Activated naive CD8-positive, alpha-beta T cell treated with anti-CD3 and anti-CD28 coated beads, Interleukin-2, amount 10 ng/mL, durations not matched to agents 7 days and 5 days (primary cell): Measurements from ENCODE around the gene IL1RAPL2. TPM values are rescaled to one million over a fixed set of nuclear protein-coding genes. Genes with fewer than 3 reads are reported as not detected.

Experiments used
- ATAC-seq: fragments of 150-1000 bp; cut with Tn5 transposase; one replicate; pipeline ENCODE4 v1.10.0; 2021; ENCODE audit warnings: low read depth, moderate library complexity
- POLR2A ChIA-PET: fragments of 350-600 bp; sonication (Branson Sonifier 250); formaldehyde crosslinking; loops from one replicate; lab custom pipeline; 2021; ENCODE audit warnings: antibody characterized with exemption; lab: Charles Lee
- DNase-seq: peaks from one replicate; pipeline ENCODE4 v3.0.0; 2021
- H3K27ac Mint-ChIP-seq: one replicate; pipeline ENCODE4 v1.8.0; 2022; ENCODE audit warnings: mild to moderate bottlenecking, mixed read lengths
- H3K27me3 Mint-ChIP-seq: one replicate; pipeline ENCODE4 v1.8.0; 2022; ENCODE audit warnings: mild to moderate bottlenecking, moderate library complexity, mixed read lengths
- H3K36me3 Mint-ChIP-seq: one replicate; pipeline ENCODE4 v1.8.0; 2021; ENCODE audit warnings: mild to moderate bottlenecking, mixed read lengths
- H3K4me1 Mint-ChIP-seq: one replicate; pipeline ENCODE4 v1.8.0; 2021; ENCODE audit warnings: mixed read lengths
- H3K4me3 Mint-ChIP-seq: one replicate; pipeline ENCODE4 v1.8.0; 2022; ENCODE audit warnings: mild to moderate bottlenecking, moderate library complexity, mixed read lengths
- H3K9me3 Mint-ChIP-seq: one replicate; pipeline ENCODE4 v1.8.0; 2021; ENCODE audit warnings: mixed read lengths
- total RNA-seq, 2 experiments: library from RNA; stranded (reverse); gene quantifications; one replicate each; pipeline ENCODE4 v1.2.3, GENCODE V29; 2021

The IL1RAPL2 gene
- total RNA-seq, 2 experiments from 2014 or later, result not detected

DNA sequence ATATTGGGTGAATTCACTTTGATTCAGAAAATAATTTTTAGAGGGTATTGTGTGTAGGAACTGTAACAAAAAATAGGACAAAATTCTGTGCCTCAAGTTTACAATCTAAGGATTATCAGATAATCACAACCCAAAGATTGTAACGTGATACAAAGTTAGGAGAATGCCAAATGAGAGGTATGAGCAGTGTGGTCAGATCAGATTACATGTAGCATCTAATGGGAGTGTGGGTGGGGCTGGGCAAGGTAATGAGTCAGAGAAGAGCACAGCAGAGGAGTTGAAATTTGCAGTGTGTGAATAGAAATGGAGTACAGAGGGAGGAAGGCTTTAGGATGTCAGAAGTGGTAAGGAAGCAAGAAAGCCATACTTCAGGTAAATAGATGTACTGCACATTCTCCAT is 757.9 kb downstream of the IL1RAPL2 start:
- ATAC-seq (no peak), DNase-seq (no peak)
- Mint-ChIP-seq H3K4me1 (no peaks in the 10 kb centered on the region), H3K4me3 (no peak overlapping the region), H3K27ac (no peak overlapping the region), H3K9me3 (no peaks in the 10 kb centered on the region), H3K36me3 (no peaks in the 10 kb centered on the region), H3K27me3 (no peaks in the 10 kb centered on the region)
- POLR2A ChIA-PET, result no interaction called here

DNA sequence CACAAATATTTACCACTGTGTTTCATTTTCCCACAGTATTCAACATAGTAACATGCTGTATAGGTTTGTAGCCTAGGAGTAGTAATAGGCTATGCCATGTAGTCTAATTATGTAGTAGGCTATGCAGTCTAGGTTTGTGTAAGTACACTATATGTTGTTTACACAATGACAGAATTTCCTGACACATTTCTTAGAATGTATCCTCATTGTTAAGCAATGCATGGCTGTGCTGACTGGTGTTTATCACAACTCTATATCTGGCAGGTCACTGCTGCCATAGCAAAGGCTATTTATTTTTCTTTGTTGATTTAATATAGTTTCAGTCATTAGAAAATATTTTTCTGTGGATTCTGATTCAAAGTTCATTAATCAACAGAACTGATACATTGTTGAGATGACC is 762.8 kb downstream of the IL1RAPL2 start:
- Mint-ChIP-seq H3K27ac (no peak overlapping the region), H3K4me1 (no peaks in the 10 kb centered on the region), H3K4me3 (no peak overlapping the region), H3K9me3 (no peaks in the 10 kb centered on the region), H3K27me3 (no peaks in the 10 kb centered on the region), H3K36me3 (no peaks in the 10 kb centered on the region)
- POLR2A ChIA-PET, result no interaction called here
- DNase-seq (no peak), ATAC-seq (no peak)

DNA sequence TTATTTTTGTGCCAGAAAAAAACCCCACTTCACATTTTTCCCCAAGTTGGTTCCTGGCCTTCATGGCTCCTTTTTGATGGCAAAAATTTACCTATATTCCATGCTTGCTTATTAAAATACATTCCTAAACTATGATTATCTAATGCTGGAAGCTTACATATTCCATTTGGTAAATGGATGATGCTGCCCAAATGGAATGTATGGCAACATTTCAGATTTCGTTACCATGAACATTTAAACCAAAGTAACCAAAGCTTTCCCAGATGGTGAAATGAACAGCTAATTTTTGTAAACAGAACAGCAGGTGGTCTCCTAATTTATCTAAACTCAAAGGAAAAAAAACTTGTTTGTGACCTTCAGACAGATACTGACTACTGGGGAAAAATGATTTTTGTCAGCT is 765.2 kb downstream of the IL1RAPL2 start:
- ATAC-seq (no peak), DNase-seq (no peak)
- H3K27ac Mint-ChIP-seq, result no peak overlapping the region
- H3K9me3 Mint-ChIP-seq, result no peaks in the 10 kb centered on the region
- POLR2A ChIA-PET, result no interaction called here
- no peaks in the 10 kb centered on the region for H3K36me3 Mint-ChIP-seq
- H3K4me1 Mint-ChIP-seq, result no peaks in the 10 kb centered on the region
- no peaks in the 10 kb centered on the region for H3K27me3 Mint-ChIP-seq
- H3K4me3 Mint-ChIP-seq, result no peak overlapping the region

DNA sequence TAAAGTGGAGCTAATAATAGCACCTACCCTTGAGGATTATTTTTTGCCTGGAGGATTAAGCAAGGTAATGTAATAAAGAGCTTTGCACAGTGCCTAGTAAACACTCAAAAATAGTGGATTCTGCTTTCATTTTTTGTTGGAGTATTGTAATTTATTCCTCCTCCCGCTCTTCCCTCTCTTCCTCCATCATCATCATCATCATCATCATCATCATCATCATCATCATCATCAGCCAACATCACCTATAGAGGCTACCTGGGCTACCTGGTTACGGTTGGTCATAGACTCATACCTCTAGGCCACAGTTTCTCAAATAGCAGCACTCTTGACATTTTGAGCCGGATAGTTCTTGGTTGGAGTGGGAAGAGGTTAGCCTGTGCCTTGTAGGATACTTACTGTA is 781.4 kb downstream of the IL1RAPL2 start:
- Mint-ChIP-seq H3K4me1 (no peaks in the 10 kb centered on the region), H3K9me3 (no peaks in the 10 kb centered on the region)

DNA sequence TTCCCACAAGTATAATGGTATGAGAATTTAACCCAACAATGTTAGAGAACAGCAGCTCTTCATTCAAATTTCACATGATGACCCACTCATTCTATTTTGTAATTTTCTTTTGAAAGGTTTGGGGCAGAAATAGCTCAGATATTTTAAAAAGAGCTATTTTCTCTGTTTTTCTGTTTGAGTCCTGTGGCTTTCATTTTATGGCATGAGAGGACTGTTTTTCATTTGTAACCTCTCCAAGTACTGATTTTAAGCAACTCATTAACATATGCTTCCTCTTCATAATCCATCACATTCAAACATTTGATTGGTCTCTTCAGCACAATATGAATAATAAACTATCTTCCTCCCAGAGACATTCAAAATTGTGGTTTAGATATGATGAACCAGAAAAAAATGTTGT is 783.5 kb downstream of the IL1RAPL2 start:
- ATAC-seq (no peak), DNase-seq (no peak)
- Mint-ChIP-seq H3K36me3 (no peaks in the 10 kb centered on the region), H3K4me3 (no peak overlapping the region), H3K4me1 (no peaks in the 10 kb centered on the region), H3K27me3 (no peaks in the 10 kb centered on the region), H3K9me3 (no peaks in the 10 kb centered on the region), H3K27ac (no peak overlapping the region)
- POLR2A ChIA-PET, result no interaction called here

More for the DNA sequence above, 781.4 kb downstream of the IL1RAPL2 start:
- ATAC-seq, result no peak
- no peak overlapping the region for H3K4me3 Mint-ChIP-seq
- no peak for DNase-seq
- H3K36me3 Mint-ChIP-seq, result no peaks in the 10 kb centered on the region
- no peak overlapping the region for H3K27ac Mint-ChIP-seq
- no peaks in the 10 kb centered on the region for H3K27me3 Mint-ChIP-seq
- POLR2A ChIA-PET, result no interaction called here

DNA sequence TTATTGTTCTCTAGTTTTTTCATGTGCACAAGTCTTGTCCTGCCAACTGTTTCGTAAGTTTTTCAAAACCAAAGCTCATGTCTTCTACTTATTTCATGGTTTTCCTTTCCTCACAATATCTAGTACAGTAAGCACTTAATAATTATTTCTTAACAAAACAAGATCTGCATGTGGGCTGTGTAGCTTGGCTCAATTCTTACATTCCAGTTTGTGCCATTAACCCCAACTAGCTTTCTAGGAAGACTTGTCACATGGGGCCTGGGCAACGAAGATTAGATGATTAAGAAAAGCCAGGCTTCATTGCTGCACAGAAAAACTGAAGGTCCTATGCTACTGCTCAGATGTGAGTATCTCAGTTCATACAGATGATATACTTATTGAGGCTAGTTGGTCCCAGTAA is 809.8 kb downstream of the IL1RAPL2 start:
- Mint-ChIP-seq H3K36me3 (no peaks in the 10 kb centered on the region), H3K9me3 (no peaks in the 10 kb centered on the region), H3K4me1 (no peaks in the 10 kb centered on the region), H3K27ac (no peak overlapping the region), H3K4me3 (no peak overlapping the region), H3K27me3 (no peaks in the 10 kb centered on the region)
- no peak for ATAC-seq
- DNase-seq, result no peak
- POLR2A ChIA-PET, result no interaction called here

DNA sequence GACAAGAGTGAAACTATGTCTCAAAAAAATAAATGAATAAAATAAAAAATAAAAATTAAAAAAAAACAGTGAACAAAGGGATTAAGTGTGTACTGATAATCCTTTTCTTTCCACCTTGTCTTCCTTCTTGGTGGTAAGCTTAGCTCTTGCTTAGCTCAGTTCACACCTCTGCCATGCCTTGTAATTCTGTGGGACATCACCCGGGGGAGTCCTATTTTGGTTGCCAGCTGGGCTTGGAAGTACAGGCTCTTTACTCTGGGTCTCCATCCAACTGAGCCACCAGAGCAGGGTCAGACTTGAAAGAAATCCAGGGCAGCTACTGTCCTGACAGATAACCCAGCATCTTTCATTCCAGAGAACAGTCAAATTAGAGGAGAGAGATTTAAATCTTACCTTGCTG is 858.7 kb downstream of the IL1RAPL2 start:
- Mint-ChIP-seq H3K4me3 (no peak overlapping the region), H3K27me3 (no peaks in the 10 kb centered on the region), H3K27ac (no peak overlapping the region), H3K4me1 (no peaks in the 10 kb centered on the region), H3K9me3 (no peaks in the 10 kb centered on the region), H3K36me3 (no peaks in the 10 kb centered on the region)
- POLR2A ChIA-PET, result no interaction called here
- DNase-seq (no peak), ATAC-seq (no peak)

DNA sequence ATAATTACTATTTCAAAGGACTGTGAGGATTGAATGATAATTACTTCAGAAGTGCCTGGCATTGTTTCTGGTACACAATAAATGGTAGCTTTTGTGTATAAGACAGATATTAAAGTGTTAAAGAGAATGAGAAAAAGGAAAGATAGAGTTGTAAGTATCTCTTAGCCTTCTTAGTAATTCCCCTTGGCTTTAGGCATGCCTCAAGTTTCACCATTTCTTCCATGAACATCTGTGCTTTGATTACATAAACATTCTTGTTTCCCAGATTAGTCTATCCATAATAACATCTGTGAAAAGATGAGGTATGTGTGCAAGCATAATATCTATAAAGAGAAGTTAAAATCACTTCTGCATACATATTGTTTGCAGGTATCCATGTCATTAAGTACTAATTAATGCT is 885.4 kb downstream of the IL1RAPL2 start:
- Mint-ChIP-seq H3K9me3 (no peaks in the 10 kb centered on the region), H3K27me3 (no peaks in the 10 kb centered on the region), H3K36me3 (no peaks in the 10 kb centered on the region), H3K4me1 (no peaks in the 10 kb centered on the region), H3K27ac (no peak overlapping the region), H3K4me3 (no peak overlapping the region)
- ATAC-seq (no peak), DNase-seq (no peak)
- POLR2A ChIA-PET, result no interaction called here

DNA sequence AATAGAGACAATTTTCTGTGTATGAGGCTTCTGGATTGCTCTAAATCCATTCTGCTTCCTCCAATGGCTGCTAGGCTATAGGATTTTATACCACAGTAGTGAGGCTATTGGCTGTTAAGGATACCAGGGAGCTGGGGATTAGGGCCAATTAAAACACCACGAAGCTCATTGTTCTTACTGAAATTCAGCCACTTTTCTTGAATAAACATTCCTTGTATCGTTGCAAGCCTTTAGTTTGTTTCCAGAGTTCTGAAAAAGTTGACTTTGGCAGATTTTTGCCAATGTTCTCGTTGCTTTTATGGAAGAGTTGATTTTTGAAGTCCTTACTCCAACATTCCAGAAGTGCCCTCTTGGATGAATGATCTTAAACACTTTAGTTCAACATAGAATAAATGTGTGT is 892.8 kb downstream of the IL1RAPL2 start:
- no peak overlapping the region for H3K27ac Mint-ChIP-seq
- no peaks in the 10 kb centered on the region for H3K9me3 Mint-ChIP-seq
- no peaks in the 10 kb centered on the region for H3K27me3 Mint-ChIP-seq
- DNase-seq (no peak), ATAC-seq (no peak)
- no peak overlapping the region for H3K4me3 Mint-ChIP-seq
- POLR2A ChIA-PET, result no interaction called here
- H3K4me1 Mint-ChIP-seq, result no peaks in the 10 kb centered on the region
- no peaks in the 10 kb centered on the region for H3K36me3 Mint-ChIP-seq

DNA sequence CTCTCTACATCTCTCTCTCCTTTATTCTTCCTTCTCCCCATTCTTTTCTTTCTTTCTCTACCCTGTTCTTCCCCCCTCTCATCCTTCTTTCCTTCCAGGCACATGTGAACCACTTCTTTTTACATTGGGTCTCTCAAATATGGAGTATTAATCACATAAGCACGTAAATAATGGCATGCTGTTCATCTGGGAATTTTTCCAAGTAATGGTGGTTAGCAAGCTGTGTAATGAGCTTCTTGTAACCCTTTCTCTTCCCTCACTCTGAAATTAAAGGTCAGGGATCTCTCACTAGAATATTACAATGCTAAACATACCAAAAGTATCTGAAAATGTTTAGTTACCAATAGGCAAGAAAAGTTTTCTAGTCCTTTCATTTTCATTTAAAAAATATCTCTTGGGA is 894.4 kb downstream of the IL1RAPL2 start:
- Mint-ChIP-seq H3K9me3 (no peaks in the 10 kb centered on the region), H3K36me3 (no peaks in the 10 kb centered on the region)

DNA sequence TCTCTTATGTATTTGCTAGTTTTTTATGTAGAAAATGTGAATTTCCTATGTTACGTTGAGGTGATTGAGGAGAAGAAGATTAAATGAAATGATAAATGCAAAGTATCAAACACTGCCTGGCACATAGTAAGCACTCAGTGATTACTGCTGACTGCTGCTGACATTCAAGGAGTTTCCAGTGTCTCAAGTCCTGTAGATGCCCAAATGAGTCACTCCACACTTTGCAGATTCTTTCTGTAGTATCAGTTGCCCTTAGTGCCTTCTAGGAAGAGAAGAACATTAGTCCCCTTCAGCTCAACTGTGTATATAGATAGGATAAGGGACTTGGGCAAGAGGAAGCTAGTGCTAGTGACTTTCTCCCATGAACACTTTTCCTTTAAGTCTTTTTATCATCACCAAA is 895.0 kb downstream of the IL1RAPL2 start:
- no peaks in the 10 kb centered on the region for H3K27me3 Mint-ChIP-seq
- no peaks in the 10 kb centered on the region for H3K36me3 Mint-ChIP-seq
- no peak overlapping the region for H3K4me3 Mint-ChIP-seq
- ATAC-seq, result no peak
- POLR2A ChIA-PET, result no interaction called here
- H3K9me3 Mint-ChIP-seq, result no peaks in the 10 kb centered on the region
- no peak overlapping the region for H3K27ac Mint-ChIP-seq
- H3K4me1 Mint-ChIP-seq, result no peaks in the 10 kb centered on the region
- DNase-seq, result no peak

More for the DNA sequence above, 894.4 kb downstream of the IL1RAPL2 start:
- no peaks in the 10 kb centered on the region for H3K27me3 Mint-ChIP-seq
- no peaks in the 10 kb centered on the region for H3K4me1 Mint-ChIP-seq
- no peak overlapping the region for H3K27ac Mint-ChIP-seq
- no peak for ATAC-seq
- no peak for DNase-seq
- H3K4me3 Mint-ChIP-seq, result no peak overlapping the region
- POLR2A ChIA-PET, result no interaction called here

DNA sequence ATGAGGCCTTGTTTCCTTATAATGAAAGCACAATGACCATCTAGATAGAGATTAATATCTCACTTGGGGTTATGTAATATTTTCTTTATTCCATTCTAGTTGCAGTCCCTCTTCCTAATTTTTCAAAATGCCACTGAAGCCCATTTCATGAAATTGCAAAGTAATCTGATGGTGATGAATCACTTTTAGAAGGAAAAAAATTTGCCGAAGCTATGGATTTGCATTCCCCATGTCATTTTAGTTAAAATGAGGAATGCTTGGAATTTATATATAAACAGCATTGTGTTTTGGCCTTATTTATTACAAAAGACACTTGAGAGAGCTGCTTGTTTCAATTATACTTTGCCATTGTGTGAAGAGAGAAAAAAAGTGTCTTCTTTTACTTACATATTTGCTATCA is 896.2 kb downstream of the IL1RAPL2 start:
- Mint-ChIP-seq H3K4me3 (no peak overlapping the region), H3K27ac (no peak overlapping the region), H3K36me3 (no peaks in the 10 kb centered on the region), H3K9me3 (no peaks in the 10 kb centered on the region), H3K27me3 (no peaks in the 10 kb centered on the region), H3K4me1 (no peaks in the 10 kb centered on the region)
- no peak for ATAC-seq
- DNase-seq, result no peak
- POLR2A ChIA-PET, result no interaction called here

DNA sequence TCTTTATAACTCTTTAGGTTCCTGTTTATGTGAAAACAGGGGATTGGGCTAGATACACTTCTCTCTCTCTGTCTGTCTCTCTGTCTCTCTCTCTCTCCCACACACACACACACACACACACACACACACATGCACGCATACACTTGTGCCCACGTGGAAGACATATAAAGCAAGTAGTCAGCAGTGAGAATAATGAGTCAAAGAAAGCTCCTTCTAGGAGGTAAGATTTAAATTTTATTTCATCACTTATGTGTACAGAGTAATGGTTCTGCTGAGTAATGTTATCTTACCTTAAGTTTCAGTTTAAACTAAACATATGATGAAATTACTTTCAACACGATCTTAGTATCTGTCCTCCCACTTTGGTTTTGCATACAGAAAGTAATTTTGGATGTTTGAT is 897.5 kb downstream of the IL1RAPL2 start:
- H3K4me3 Mint-ChIP-seq, result no peak overlapping the region
- no peaks in the 10 kb centered on the region for H3K27me3 Mint-ChIP-seq
- no peaks in the 10 kb centered on the region for H3K9me3 Mint-ChIP-seq
- H3K27ac Mint-ChIP-seq, result no peak overlapping the region
- DNase-seq, result no peak
- POLR2A ChIA-PET, result no interaction called here
- no peaks in the 10 kb centered on the region for H3K36me3 Mint-ChIP-seq
- no peak for ATAC-seq
- H3K4me1 Mint-ChIP-seq, result no peaks in the 10 kb centered on the region

DNA sequence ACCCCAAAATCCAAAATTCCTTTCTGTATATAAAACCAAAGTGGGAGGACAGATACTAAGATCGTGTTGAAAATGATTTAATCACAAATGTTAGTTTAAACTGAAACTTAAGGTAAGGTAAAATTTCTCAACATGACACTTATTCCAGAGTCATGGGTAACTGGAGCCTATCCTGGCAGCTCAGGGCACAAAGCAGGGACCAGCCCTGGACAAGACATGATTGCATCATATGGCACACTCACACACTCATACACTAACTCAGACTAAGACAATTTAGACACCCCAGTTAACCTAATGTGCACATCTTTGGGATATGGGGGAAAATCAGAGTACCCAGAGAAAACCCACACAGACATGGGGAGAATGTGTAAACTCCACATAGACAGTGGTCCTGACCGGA is 898.6 kb downstream of the IL1RAPL2 start:
- POLR2A ChIA-PET, result no interaction called here
- Mint-ChIP-seq H3K27me3 (no peaks in the 10 kb centered on the region), H3K27ac (no peak overlapping the region)

DNA sequence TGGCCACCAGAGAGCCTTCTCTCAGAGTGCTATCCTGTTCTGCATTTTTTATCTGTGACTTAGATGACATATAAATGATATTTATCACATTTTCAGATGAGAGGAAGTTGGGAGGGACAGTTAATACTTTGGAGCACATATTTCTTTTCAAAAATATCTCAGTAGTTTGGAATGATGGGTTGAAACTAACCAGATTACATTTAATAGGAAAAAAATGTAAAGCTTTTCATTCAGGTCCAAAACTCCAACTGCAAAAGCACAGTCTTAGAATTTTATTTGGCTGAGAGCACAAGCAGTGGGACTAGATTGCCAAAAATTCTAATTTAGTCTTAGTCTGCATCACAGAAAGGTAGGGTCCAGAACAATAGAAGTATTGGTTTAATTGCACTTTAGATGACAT is 902.7 kb downstream of the IL1RAPL2 start:
- POLR2A ChIA-PET, result no interaction called here
- Mint-ChIP-seq H3K27ac (no peak overlapping the region), H3K27me3 (no peaks in the 10 kb centered on the region), H3K4me1 (no peaks in the 10 kb centered on the region), H3K4me3 (no peak overlapping the region), H3K9me3 (no peaks in the 10 kb centered on the region), H3K36me3 (no peaks in the 10 kb centered on the region)
- DNase-seq (no peak), ATAC-seq (no peak)

More for the DNA sequence above, 898.6 kb downstream of the IL1RAPL2 start:
- no peaks in the 10 kb centered on the region for H3K9me3 Mint-ChIP-seq
- DNase-seq (no peak), ATAC-seq (no peak)
- no peaks in the 10 kb centered on the region for H3K36me3 Mint-ChIP-seq
- no peak overlapping the region for H3K4me3 Mint-ChIP-seq
- H3K4me1 Mint-ChIP-seq, result no peaks in the 10 kb centered on the region
